MCF 10A (cell line): ENCODE data around the gene TNPO3. TPM values are rescaled to one million over a fixed set of nuclear protein-coding genes. Genes with fewer than 3 reads are reported as not detected.

Experiments
- BruUV-seq: library from RNA; stranded (reverse); fragments of 400-500 nt; replicated peaks from 2 replicates; lab custom pipeline; 2021; lab: Mats Ljungman, UMichigan
- CTCF ChIA-PET: fragments of 300-600 bp; sonication (Branson Sonifier 250); formaldehyde crosslinking; extraction: SDS; loops from one replicate; lab custom pipeline; 2021; ENCODE audit warnings: antibody characterized with exemption, inconsistent platforms; lab: Yijun Ruan, JAX
- POLR2A ChIA-PET: fragments of 300-600, 350-650 bp; sonication (Branson Sonifier 250); formaldehyde crosslinking; extraction: SDS; loops from one replicate; lab custom pipeline; 2020; ENCODE audit warnings: antibody characterized with exemption, inconsistent platforms; lab: Yijun Ruan, JAX
- DNase-seq: peaks from one replicate; pipeline ENCODE4 v3.0.0-alpha.2; 2018; ENCODE audit not compliant: unreplicated experiment
- H3K27ac Mint-ChIP-seq: one replicate; pipeline ENCODE4 v1.8.0; 2022; ENCODE audit warnings: mild to moderate bottlenecking, low read depth, mixed read lengths; ENCODE audit not compliant: unreplicated experiment
- H3K27me3 Mint-ChIP-seq: one replicate; pipeline ENCODE4 v1.8.0; 2022; ENCODE audit warnings: mixed read lengths; ENCODE audit not compliant: insufficient read depth, unreplicated experiment
- H3K36me3 Mint-ChIP-seq: one replicate; pipeline ENCODE4 v1.8.0; 2022; ENCODE audit warnings: mild to moderate bottlenecking, moderate library complexity, mixed read lengths; ENCODE audit not compliant: insufficient read depth, unreplicated experiment
- H3K4me1 Mint-ChIP-seq: one replicate; pipeline ENCODE4 v1.8.0; 2022; ENCODE audit warnings: mixed read lengths; ENCODE audit not compliant: insufficient read depth, unreplicated experiment
- H3K4me3 Mint-ChIP-seq: one replicate; pipeline ENCODE4 v1.8.0; 2022; ENCODE audit warnings: mild to moderate bottlenecking, moderate library complexity, mixed read lengths; ENCODE audit not compliant: unreplicated experiment
- H3K9me3 Mint-ChIP-seq: one replicate; pipeline ENCODE4 v1.8.0; 2022; ENCODE audit warnings: mixed read lengths; ENCODE audit not compliant: unreplicated experiment
- intact Hi-C: fragments of 100-400 bp; cut with micrococcal nuclease; formaldehyde crosslinking; loops from 2 replicates; pipeline ENCODE4 v1.14.1; 2022
- total RNA-seq: library from RNA; stranded (reverse); gene quantifications from 2 replicates; pipeline ENCODE4 v1.2.3, GENCODE V29; 2022
- TF ChIP-seq, protein P1 (sequence below): fragments of 200-600 bp; IDR thresholded peaks from one replicate; pipeline ENCODE4 v1.8.0; 2022; ENCODE audit warnings: antibody characterized with exemption, mild to moderate bottlenecking; ENCODE audit not compliant: unreplicated experiment

Gene TNPO3
- total RNA-seq, 1 experiment from 2014 or later: 42.3 TPM

- Mint-ChIP-seq H3K4me1 (no peaks in the 10 kb centered on the region), H3K9me3 (no peaks in the 10 kb centered on the region), H3K4me3 (no peak within 1 kb of the TSS), H3K36me3 (no peaks in the 10 kb centered on the region), H3K27me3 (peaks cover 31% of the 10 kb centered on the region), H3K27ac (no peak within 1 kb of the TSS)
- ChIA-PET POLR2A (no interaction called here), CTCF (interaction anchor here (0.7 to 1.7 kb wide), 2 partner anchors 28 to 486 kb away, joined by 3 to 5 read pairs; no protein-coding TSS in a partner anchor)
- intact Hi-C loops: no loop called here
- DNase-seq: no peak
- TF ChIP-seq, protein P1, sequence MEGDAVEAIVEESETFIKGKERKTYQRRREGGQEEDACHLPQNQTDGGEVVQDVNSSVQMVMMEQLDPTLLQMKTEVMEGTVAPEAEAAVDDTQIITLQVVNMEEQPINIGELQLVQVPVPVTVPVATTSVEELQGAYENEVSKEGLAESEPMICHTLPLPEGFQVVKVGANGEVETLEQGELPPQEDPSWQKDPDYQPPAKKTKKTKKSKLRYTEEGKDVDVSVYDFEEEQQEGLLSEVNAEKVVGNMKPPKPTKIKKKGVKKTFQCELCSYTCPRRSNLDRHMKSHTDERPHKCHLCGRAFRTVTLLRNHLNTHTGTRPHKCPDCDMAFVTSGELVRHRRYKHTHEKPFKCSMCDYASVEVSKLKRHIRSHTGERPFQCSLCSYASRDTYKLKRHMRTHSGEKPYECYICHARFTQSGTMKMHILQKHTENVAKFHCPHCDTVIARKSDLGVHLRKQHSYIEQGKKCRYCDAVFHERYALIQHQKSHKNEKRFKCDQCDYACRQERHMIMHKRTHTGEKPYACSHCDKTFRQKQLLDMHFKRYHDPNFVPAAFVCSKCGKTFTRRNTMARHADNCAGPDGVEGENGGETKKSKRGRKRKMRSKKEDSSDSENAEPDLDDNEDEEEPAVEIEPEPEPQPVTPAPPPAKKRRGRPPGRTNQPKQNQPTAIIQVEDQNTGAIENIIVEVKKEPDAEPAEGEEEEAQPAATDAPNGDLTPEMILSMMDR: no peak
- BruUV-seq: no TSS peak
These were observed 144.4 kb downstream of the TNPO3 start, which contains the start of gene KCP for GRCh38 chr7:128910569-128910945. Gene KCP (minus strand): TSS chr7:128910709. CDS start chr7:128910676, 33 bp downstream.

- Mint-ChIP-seq H3K4me3 (no peak overlapping the region), H3K27ac (no peak overlapping the region), H3K27me3 (peaks cover 24% of the 10 kb centered on the region), H3K36me3 (no peaks in the 10 kb centered on the region), H3K4me1 (no peaks in the 10 kb centered on the region), H3K9me3 (no peaks in the 10 kb centered on the region)
- POLR2A ChIA-PET: no interaction called here
- intact Hi-C loops: loop anchor here (10.0 kb wide), 1 partner anchor 305 kb away; no protein-coding TSS in a partner anchor
- BruUV-seq: no TSS peak
- no peak for DNase-seq
- CTCF ChIA-PET: interaction anchor here (1.7 kb wide), 1 partner anchor 27 kb away, joined by 5 read pairs; no protein-coding TSS in a partner anchor
- TF ChIP-seq, protein P1: no peak
These were observed 145.0 kb downstream of the TNPO3 start for GRCh38 chr7:128909625-128910568.

DNA sequence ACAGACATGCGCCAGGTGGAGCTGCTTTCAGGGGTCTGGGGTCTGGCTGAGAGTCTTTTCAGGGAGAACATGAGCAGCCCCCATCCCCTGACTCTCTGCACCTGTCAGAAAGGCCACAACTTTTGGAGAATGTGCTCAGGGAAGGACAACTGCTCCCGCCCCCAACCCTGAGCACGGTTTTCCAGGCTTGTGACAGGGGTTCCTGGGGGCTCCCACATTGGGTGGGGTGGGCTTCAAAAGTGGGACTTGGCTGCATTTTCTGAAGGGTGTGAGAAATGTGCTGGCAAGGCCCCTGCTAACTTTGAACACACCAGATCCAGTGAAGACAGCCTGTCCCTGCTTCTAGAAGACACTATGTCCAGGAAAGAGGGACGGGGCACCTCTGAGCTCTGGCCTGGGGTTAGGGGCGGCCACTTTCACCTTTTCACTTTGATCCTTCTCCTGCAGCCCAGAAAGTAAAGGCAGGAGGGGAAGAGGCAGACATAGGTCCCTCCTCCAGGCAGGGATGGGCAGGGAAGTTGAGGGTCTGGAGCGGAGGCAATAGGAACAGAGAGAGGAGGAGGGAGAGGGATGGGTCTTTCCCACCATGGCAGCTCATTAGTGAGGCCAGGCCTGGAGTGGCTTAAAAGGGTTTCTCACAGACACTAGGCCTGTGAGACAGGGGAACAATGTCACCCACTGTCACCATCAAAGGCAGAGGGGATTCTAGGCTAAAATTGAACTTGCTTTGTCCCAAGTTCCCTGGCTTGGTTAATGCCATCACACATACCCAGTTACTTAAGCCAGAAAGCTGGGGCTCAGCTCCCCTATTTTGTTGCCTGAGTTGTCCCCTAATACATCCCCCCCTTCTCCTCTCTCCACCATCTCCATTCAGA, 145.9 kb downstream of the TNPO3 start:
- intact Hi-C loops: loop anchor here (10.0 kb wide), 1 partner anchor 306 kb away; no protein-coding TSS in a partner anchor
- H3K4me3 Mint-ChIP-seq: no peak overlapping the region
- H3K9me3 Mint-ChIP-seq: no peaks in the 10 kb centered on the region
- no peaks in the 10 kb centered on the region for H3K36me3 Mint-ChIP-seq
- no peak overlapping the region for H3K27ac Mint-ChIP-seq
- no TSS peak for BruUV-seq
- DNase-seq: no peak
- H3K27me3 Mint-ChIP-seq: peaks cover 15% of the 10 kb centered on the region
- ChIA-PET POLR2A (interaction anchor here (0.9 kb wide), 1 partner anchor 9 kb away, joined by 4 read pairs; no protein-coding TSS in a partner anchor), CTCF (interaction anchor here (0.7 to 1.7 kb wide), 2 partner anchors 16 to 26 kb away, joined by 3 to 5 read pairs; no protein-coding TSS in a partner anchor)
- no peaks in the 10 kb centered on the region for H3K4me1 Mint-ChIP-seq
- TF ChIP-seq, protein P1: no peak
